Measurements from ENCODE around the gene KRT77.

DNA sequence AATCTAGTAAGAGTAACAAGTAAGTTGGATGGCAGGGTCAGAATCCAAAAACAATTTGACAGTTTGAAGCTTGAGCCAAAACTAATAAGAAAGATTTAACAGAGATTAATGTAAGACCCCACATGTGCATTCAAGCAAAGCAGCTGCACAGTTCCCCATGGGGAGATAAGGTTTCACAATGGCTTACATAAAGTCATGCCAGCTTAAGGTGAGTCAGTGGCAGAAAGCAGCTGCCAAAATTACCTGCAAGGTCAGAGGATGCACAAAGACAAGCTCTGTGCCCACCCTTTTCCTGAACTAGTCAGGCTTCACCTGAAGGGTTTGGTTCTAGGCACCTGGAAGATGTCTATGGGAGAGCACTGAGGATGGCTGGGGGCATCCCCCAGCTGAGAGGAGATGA lies 36.6 kb upstream of the KRT77 start:
- TF ChIP-seq BCLAF1 (IDR thresholded peaks at IDR 0.05), result no peak
- TF ChIP-seq FOXM1 (IDR thresholded peaks at IDR 0.05; ENCODE audit: low read depth, low read length), result no peak
- TF ChIP-seq ESRRA (IDR thresholded peaks at IDR 0.05; ENCODE audit: low read length), result no peak
- no peak for TF ChIP-seq KDM1A (IDR thresholded peaks at IDR 0.05; ENCODE audit: borderline replicate concordance)

Data from GM12878 (cell line).